Right lobe of liver (tissue), 6 donors: ENCODE data around the gene FBXW5. TPM values are rescaled to one million over a fixed set of nuclear protein-coding genes. Genes with fewer than 3 reads are reported as not detected.

ENCODE experiments used
- ATAC-seq, 4 donors: fragments of 200-7000 bp; cut with Tn5 transposase; one replicate each; pipeline ENCODE4 v1.9.1; 2020; ENCODE audit warnings: mild to moderate bottlenecking in 4 of 4, moderate library complexity in 4 of 4
- DNase-seq, 3 donors: peaks; one replicate each; pipeline ENCODE4 v3.0.0-alpha.2; 2020
- H3K27ac ChIP-seq, 3 donors: fragments of 200-600 bp; one replicate each; pipeline ENCODE4 v1.8.0; 2022
- H3K27me3 ChIP-seq, 2 donors: fragments of 200-600 bp; one replicate each; pipeline ENCODE4 v1.8.0; 2022
- H3K36me3 ChIP-seq, 4 donors: fragments of 200-600 bp; sonication (generic) in 1 of 4; one replicate each; pipeline versions ENCODE4 v1.5.1 to v1.8.0; 2017 to 2022; ENCODE audit warnings: control low read depth in 1 of 4
- H3K4me1 ChIP-seq, 4 donors: fragments of 200-600 bp; sonication (generic) in 1 of 4; one replicate each; pipeline versions ENCODE4 v1.5.1 to v1.8.0; 2017 to 2022; ENCODE audit warnings: control low read depth in 1 of 4
- H3K4me3 ChIP-seq, 3 donors: fragments of 200-600 bp; one replicate each; pipeline ENCODE4 v1.8.0; 2022
- H3K9me3 ChIP-seq, 4 donors: fragments of 200-600 bp; sonication (generic) in 1 of 4; one replicate each; pipeline versions ENCODE4 v1.5.1 to v1.8.0; 2017 to 2022; ENCODE audit warnings: control low read depth in 1 of 4
- POLR2A ChIP-seq: fragments of 450-650 bp; IDR thresholded peaks from one replicate; pipeline ENCODE4 v1.6.1; 2017; ENCODE audit warnings: antibody characterized with exemption, mild to moderate bottlenecking
- WGBS: methylation state at CpG from one replicate; pipeline ENCODE4 v1.1.6; 2018; ENCODE audit warnings: low coverage, low lambda C conversion rate; ENCODE audit not compliant: insufficient coverage; ENCODE audit errors: missing lambda C conversion rate; 5-methylcytosine and 5-hydroxymethylcytosine counted together
- intact Hi-C, 2 donors: fragments of 100-400 bp; cut with DNase I; formaldehyde crosslinking; loops; one replicate each; pipeline versions ENCODE4 v1.11.2 to v1.14.1; 2022
- total RNA-seq, 6 experiments: library from RNA; depleted of rRNA in 2 of 6; stranded (reverse); fragments of >200 nt in 2 of 6; fragmentation: NEBNext Ultra II Directional in 3 of 6; extraction: Animal tissue kit (Norgen Biotek cat#: 25700) in 3 of 6; gene quantifications; one replicate each; pipeline versions ENCODE4 v1.1.0 to v1.2.4, GENCODE V29; 2016 to 2023
- TF ChIP-seq, protein P1 (sequence below), 4 donors: fragments of 200-600 bp in 3 of 4; fragments of 450-650 bp in 1 of 4; IDR thresholded peaks; one replicate each; pipeline versions ENCODE4 v1.5.1 to v1.8.0; 2016 to 2022; ENCODE audit warnings: antibody characterized with exemption in 4 of 4, mild to moderate bottlenecking in 2 of 4
- donor health status: DM: no; HTN: yes; CAD: no.
- donor health status: DM: no; HTN: no; CAD: no.
- donor health status: DM: no; HTN: no; CAD: no.
- donor health status: DM: no; HTN: yes; CAD: no.
- donor health status: DM: no; HTN: yes; CAD: no.

FBXW5 gene
- total RNA-seq, 6 experiments from 2014 or later, result 84.0 to 290 (median 97.4) TPM

GRCh38 chr9:136955202-136955942 is 10.8 kb upstream of the FBXW5 start:
- peaks cover 0 to 5% (median 0%) of the 10 kb centered on the region in 4 donors for H3K4me1 ChIP-seq
- WGBS, result 92% methylated on average over 2 of the region's 14 CpGs
- DNase-seq (no peak), ATAC-seq (no peak)
- no peaks in the 10 kb centered on the region for H3K9me3 ChIP-seq
- H3K36me3 ChIP-seq, result no peaks in the 10 kb centered on the region
- no peak overlapping the region for H3K27ac ChIP-seq
- intact Hi-C loops, result no loop called here
- TF ChIP-seq, protein P1, sequence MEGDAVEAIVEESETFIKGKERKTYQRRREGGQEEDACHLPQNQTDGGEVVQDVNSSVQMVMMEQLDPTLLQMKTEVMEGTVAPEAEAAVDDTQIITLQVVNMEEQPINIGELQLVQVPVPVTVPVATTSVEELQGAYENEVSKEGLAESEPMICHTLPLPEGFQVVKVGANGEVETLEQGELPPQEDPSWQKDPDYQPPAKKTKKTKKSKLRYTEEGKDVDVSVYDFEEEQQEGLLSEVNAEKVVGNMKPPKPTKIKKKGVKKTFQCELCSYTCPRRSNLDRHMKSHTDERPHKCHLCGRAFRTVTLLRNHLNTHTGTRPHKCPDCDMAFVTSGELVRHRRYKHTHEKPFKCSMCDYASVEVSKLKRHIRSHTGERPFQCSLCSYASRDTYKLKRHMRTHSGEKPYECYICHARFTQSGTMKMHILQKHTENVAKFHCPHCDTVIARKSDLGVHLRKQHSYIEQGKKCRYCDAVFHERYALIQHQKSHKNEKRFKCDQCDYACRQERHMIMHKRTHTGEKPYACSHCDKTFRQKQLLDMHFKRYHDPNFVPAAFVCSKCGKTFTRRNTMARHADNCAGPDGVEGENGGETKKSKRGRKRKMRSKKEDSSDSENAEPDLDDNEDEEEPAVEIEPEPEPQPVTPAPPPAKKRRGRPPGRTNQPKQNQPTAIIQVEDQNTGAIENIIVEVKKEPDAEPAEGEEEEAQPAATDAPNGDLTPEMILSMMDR (IDR thresholded peaks at IDR 0.05), result no peak
- TF ChIP-seq POLR2A, result no peak
- no peak overlapping the region for H3K4me3 ChIP-seq
- H3K27me3 ChIP-seq, result no peaks in the 10 kb centered on the region

DNA sequence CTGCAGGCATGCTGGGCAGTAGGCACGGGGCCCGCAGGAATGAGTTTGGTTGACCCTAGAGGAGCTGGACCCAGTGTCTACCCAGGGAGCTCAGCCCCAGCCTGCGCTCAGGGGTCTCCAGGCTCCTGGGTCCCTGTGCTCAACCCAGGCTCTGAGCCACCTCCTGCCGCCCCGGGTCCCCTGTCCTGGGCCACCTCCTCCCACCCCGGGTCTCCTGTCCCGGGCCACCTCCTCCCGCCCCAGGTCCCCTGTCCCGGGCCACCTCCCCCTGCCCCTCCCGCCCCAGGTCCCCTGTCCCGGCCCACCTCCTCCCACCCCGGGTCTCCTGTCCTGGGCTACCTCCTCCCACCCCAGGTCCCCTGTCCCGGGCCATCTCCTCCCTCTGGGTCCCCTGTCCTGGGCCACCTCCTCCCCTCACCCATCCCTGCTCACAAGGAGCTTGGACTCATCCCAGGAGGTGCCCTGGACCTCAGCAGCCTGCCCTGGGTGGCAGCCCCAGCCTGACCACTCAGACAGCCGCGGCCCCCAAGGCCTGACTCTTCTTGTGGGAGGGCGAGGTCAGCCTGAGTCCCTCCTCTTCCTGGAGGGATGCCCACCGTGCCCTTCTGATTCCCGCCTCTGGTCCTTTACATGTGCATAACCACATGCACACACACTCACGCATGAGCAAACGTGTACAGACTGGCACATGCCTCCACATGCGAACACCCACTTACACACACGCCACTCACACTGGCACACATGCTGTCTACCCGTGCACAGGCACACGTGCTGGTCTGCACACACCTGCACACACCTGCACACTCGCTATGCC is 9.9 kb upstream of the FBXW5 start:
- 57% methylated on average over 5 of the region's 25 CpGs for WGBS
- Histone ChIP-seq H3K9me3 (no peaks in the 10 kb centered on the region), H3K4me3 (no peak overlapping the region), H3K4me1 (peaks cover 0 to 5% (median 0%) of the 10 kb centered on the region in 4 donors), H3K27ac (no peak overlapping the region), H3K27me3 (no peaks in the 10 kb centered on the region), H3K36me3 (no peaks in the 10 kb centered on the region)
- TF ChIP-seq, protein P1 (IDR thresholded peaks at IDR 0.05), result no peak
- no peak for TF ChIP-seq POLR2A
- intact Hi-C loops, result loop anchor here in 1 of 2 donors (5.0 kb wide), 1 partner anchor 78 kb away; the partner anchor contains the start of gene FUT7
- ATAC-seq (no peak), DNase-seq (no peak)

- ATAC-seq (no peak), DNase-seq (no peak)
- no peak for TF ChIP-seq POLR2A
- TF ChIP-seq, protein P1 (IDR thresholded peaks at IDR 0.05), result no peak
- no peaks in the 10 kb centered on the region for H3K9me3 ChIP-seq
- no peaks in the 10 kb centered on the region for H3K36me3 ChIP-seq
- intact Hi-C loops, result loop anchor here in 1 of 2 donors (5.0 kb wide), 1 partner anchor 78 kb away; the partner anchor contains the start of gene FUT7
- 82% methylated on average over 5 of the region's 19 CpGs for WGBS
- no peak overlapping the region for H3K4me3 ChIP-seq
- no peaks in the 10 kb centered on the region for H3K27me3 ChIP-seq
- no peak overlapping the region for H3K27ac ChIP-seq
- peaks cover 0 to 6% (median 3%) of the 10 kb centered on the region in 4 donors for H3K4me1 ChIP-seq
Measured at GRCh38 chr9:136953771-136954269, 9.3 kb upstream of the FBXW5 start.

- Histone ChIP-seq H3K27ac (no peak overlapping the region), H3K27me3 (no peaks in the 10 kb centered on the region), H3K36me3 (no peaks in the 10 kb centered on the region), H3K4me1 (peaks cover 0 to 13% (median 6%) of the 10 kb centered on the region in 4 donors), H3K4me3 (no peak overlapping the region), H3K9me3 (no peaks in the 10 kb centered on the region)
- ATAC-seq (no peak), DNase-seq (peak in 1 of 3 donors; percentile 16)
- intact Hi-C loops, result loop anchor here in 1 of 2 donors (5.0 kb wide), 1 partner anchor 79 kb away; the partner anchor contains the start of gene FUT7
- TF ChIP-seq, protein P1 (IDR thresholded peaks at IDR 0.05), result no peak
- no peak for TF ChIP-seq POLR2A
- 95% methylated on average over 4 of the region's 44 CpGs for WGBS
Measured at GRCh38 chr9:136952876-136953770, 8.6 kb upstream of the FBXW5 start.
